Glutamatergic neuron (in vitro differentiated cells): Measurements from ENCODE around the gene ARHGEF26. TPM values are rescaled to one million over a fixed set of nuclear protein-coding genes. Genes with fewer than 3 reads are reported as not detected.

Experiments
- DNase-seq: peaks from one replicate; pipeline ENCODE4 v3.0.0; 2022
- H3K27ac Mint-ChIP-seq: one replicate; pipeline ENCODE4 v1.8.0; 2020; ENCODE audit warnings: mild to moderate bottlenecking, mixed read lengths, inconsistent platforms; ENCODE audit not compliant: unreplicated experiment
- H3K27me3 Mint-ChIP-seq: one replicate; pipeline ENCODE4 v1.8.0; 2020; ENCODE audit warnings: mild to moderate bottlenecking, moderate library complexity, mixed read lengths, inconsistent platforms; ENCODE audit not compliant: unreplicated experiment
- H3K36me3 Mint-ChIP-seq: one replicate; pipeline ENCODE4 v1.8.0; 2020; ENCODE audit warnings: mild to moderate bottlenecking, mixed read lengths, inconsistent platforms; ENCODE audit not compliant: unreplicated experiment
- H3K4me1 Mint-ChIP-seq: one replicate; pipeline ENCODE4 v1.8.0; 2020; ENCODE audit warnings: mild to moderate bottlenecking, low read depth, mixed read lengths, inconsistent platforms; ENCODE audit not compliant: unreplicated experiment
- H3K4me3 Mint-ChIP-seq: one replicate; pipeline ENCODE4 v1.8.0; 2020; ENCODE audit warnings: mild to moderate bottlenecking, mixed read lengths, inconsistent platforms; ENCODE audit not compliant: unreplicated experiment
- H3K9me3 Mint-ChIP-seq: one replicate; pipeline ENCODE4 v1.8.0; 2020; ENCODE audit warnings: mild to moderate bottlenecking, moderate library complexity, mixed read lengths, inconsistent platforms; ENCODE audit not compliant: unreplicated experiment
- total RNA-seq: library from RNA; stranded (reverse); fragmentation: NEBNext Ultra II Directional; extraction: Animal tissue kit (Norgen Biotek cat#: 25700); gene quantifications from one replicate; pipeline ENCODE4 v1.2.1, GENCODE V29; 2021; ENCODE audit not compliant: unreplicated experiment
- TF ChIP-seq, protein P1 (sequence below): fragments of 200-600 bp; sonication (generic); IDR thresholded peaks from one replicate; pipeline ENCODE4 v1.5.0; 2021; ENCODE audit not compliant: partially characterized antibody, unreplicated experiment

The ARHGEF26 gene
- total RNA-seq, 1 donor from 2014 or later: 4.4 TPM

DNA sequence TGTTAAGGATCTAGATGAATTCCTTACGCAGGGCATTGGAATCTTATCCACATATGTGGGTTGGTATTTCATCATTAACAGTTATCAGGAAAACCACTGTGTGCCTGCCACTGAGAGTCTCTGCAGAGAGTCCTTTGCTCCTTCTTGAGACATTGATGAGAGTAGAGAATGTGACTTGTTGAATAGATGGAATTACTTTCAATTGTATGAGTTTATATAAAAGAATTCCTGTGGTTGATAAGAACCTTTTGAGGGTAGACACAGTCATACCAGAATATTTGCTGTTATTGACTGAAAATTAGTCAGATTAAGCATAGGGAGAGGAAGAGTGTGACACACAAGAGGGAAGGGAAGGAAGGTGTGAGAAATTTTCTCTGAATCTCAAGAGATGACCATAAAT lies 30.8 kb downstream of the ARHGEF26 start:
- TF ChIP-seq, protein P1, sequence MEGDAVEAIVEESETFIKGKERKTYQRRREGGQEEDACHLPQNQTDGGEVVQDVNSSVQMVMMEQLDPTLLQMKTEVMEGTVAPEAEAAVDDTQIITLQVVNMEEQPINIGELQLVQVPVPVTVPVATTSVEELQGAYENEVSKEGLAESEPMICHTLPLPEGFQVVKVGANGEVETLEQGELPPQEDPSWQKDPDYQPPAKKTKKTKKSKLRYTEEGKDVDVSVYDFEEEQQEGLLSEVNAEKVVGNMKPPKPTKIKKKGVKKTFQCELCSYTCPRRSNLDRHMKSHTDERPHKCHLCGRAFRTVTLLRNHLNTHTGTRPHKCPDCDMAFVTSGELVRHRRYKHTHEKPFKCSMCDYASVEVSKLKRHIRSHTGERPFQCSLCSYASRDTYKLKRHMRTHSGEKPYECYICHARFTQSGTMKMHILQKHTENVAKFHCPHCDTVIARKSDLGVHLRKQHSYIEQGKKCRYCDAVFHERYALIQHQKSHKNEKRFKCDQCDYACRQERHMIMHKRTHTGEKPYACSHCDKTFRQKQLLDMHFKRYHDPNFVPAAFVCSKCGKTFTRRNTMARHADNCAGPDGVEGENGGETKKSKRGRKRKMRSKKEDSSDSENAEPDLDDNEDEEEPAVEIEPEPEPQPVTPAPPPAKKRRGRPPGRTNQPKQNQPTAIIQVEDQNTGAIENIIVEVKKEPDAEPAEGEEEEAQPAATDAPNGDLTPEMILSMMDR: no peak
- Mint-ChIP-seq H3K4me1 (peaks cover 38% of the 10 kb centered on the region), H3K9me3 (peaks cover 4% of the 10 kb centered on the region), H3K27ac (no peak overlapping the region), H3K36me3 (no peaks in the 10 kb centered on the region), H3K4me3 (no peak overlapping the region), H3K27me3 (peaks cover 2% of the 10 kb centered on the region)
- no peak for DNase-seq

DNA sequence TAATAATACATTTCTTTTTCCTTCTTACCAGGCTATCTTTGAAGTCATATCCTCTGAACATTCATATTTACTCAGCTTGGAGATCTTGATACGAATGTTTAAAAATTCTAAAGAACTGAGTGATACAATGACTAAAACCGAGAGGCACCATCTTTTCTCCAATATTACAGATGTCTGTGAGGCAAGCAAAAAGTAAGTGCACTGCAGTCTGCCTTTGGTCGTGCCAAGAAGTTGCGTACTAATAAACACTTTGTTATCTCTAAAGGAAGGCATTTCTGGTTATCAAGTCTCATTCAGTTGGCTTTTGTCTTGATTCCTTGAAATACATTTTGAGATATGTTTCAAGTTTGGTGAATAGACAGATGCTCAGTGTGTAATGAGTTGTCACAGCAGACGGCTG lies 31.6 kb downstream of the ARHGEF26 start:
- peaks cover 38% of the 10 kb centered on the region for H3K4me1 Mint-ChIP-seq
- peaks cover 2% of the 10 kb centered on the region for H3K27me3 Mint-ChIP-seq
- no peak for DNase-seq
- peaks cover 4% of the 10 kb centered on the region for H3K9me3 Mint-ChIP-seq
- H3K36me3 Mint-ChIP-seq: no peaks in the 10 kb centered on the region
- H3K27ac Mint-ChIP-seq: no peak overlapping the region
- TF ChIP-seq, protein P1: no peak
- no peak overlapping the region for H3K4me3 Mint-ChIP-seq

DNA sequence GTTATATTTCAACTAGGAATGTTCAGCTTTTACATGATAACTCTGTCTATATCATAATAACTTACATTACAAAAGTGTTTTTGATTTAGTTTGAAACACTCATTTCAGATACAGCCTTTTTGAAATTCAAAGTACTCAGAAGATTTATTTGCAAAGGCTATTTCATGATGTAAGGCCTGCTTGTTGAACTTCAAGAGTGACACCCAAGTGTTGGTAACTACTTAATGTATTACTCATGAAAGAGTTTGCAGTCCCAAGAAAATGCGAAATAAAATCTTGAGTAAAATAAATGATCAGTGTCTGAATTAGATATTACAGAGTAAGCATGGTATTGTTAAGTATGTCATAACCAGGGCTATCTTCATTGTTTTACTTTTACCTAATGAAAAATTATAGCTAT lies 35.3 kb downstream of the ARHGEF26 start:
- no peak overlapping the region for H3K4me3 Mint-ChIP-seq
- no peak for DNase-seq
- H3K36me3 Mint-ChIP-seq: no peaks in the 10 kb centered on the region
- H3K9me3 Mint-ChIP-seq: peaks cover 2% of the 10 kb centered on the region
- TF ChIP-seq, protein P1: no peak
- no peak overlapping the region for H3K27ac Mint-ChIP-seq
- H3K4me1 Mint-ChIP-seq: peaks cover 22% of the 10 kb centered on the region
- H3K27me3 Mint-ChIP-seq: peaks cover 2% of the 10 kb centered on the region

DNA sequence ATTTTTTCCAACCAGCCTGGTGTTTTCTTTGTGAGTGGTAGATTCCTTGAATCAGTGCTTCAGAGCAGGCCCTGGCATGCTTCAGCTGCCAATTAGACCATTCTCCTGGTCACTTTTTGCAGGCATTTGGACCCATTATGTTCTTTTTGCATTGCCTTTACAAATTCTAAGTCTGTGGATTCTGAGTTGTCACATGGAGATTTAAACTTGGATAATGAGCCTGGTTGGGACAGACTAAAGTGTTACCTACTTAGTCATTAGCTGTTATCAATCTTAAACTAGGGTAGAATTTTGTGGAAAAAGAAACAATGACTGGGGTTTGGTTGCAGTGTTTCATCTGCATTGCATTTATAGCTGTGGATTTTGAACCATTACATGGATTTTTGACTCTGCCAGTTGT lies 40.6 kb downstream of the ARHGEF26 start:
- H3K4me1 Mint-ChIP-seq: no peaks in the 10 kb centered on the region
- H3K27ac Mint-ChIP-seq: no peak overlapping the region
- H3K9me3 Mint-ChIP-seq: no peaks in the 10 kb centered on the region
- H3K4me3 Mint-ChIP-seq: no peak overlapping the region
- TF ChIP-seq, protein P1: no peak
- H3K27me3 Mint-ChIP-seq: no peaks in the 10 kb centered on the region
- DNase-seq: no peak
- no peaks in the 10 kb centered on the region for H3K36me3 Mint-ChIP-seq

DNA sequence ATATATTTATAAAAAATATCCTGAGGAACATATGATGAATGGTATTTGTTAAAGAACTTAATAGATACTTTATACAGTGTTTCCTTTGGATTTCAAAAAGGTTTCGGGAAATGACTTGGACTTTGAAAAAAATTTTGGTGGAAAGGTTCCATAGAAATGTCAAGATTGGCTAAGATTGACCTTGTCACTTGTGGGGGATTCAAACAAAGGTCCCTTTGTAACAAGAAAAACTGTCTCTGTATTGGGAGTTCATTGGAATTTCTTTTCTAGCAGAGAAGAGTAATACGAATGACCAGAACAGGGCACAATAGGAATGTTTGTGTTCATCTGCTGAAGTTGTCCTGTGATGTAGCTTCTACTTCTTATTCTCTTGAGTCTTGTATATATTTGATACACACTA lies 43.2 kb downstream of the ARHGEF26 start:
- Mint-ChIP-seq H3K27me3 (no peaks in the 10 kb centered on the region), H3K4me3 (no peak overlapping the region), H3K27ac (no peak overlapping the region), H3K4me1 (no peaks in the 10 kb centered on the region), H3K9me3 (no peaks in the 10 kb centered on the region), H3K36me3 (no peaks in the 10 kb centered on the region)
- DNase-seq: no peak
- TF ChIP-seq, protein P1: no peak
